GM12878 (cell line): ENCODE data around the gene DAPK2. TPM values are rescaled to one million over a fixed set of nuclear protein-coding genes. Genes with fewer than 3 reads are reported as not detected.

Experiments used
- ATAC-seq: fragments of 200-7000 bp; cut with Tn5 transposase; 3 replicates; pipeline ENCODE4 v1.9.1; 2020; ENCODE audit warnings: mild to moderate bottlenecking, moderate library complexity
- BruUV-seq: library from RNA; stranded (reverse); fragments of 400-500 nt; replicated peaks from 2 replicates; lab custom pipeline; 2021; lab: Mats Ljungman, UMichigan
- CTCF ChIA-PET: fragments of 300-600 bp; sonication (Branson Sonifier 250); formaldehyde crosslinking; extraction: SDS; loops from one replicate; lab custom pipeline; 2021; ENCODE audit warnings: inconsistent platforms; lab: Yijun Ruan, JAX
- POLR2A ChIA-PET: fragments of 350-600 bp; formaldehyde crosslinking; extraction: SDS; loops from one replicate; lab custom pipeline; 2021; ENCODE audit warnings: inconsistent platforms; lab: Charles Lee
- RAD21 ChIA-PET: fragments of 300-600 bp; sonication (Branson Sonifier 250); formaldehyde crosslinking; loops from one replicate; lab custom pipeline; 2023; ENCODE audit warnings: antibody characterized with exemption; ENCODE audit not compliant: unreplicated experiment; lab: Charles Lee
- SMC1A ChIA-PET: fragments of 300-600 bp; sonication (Branson Sonifier 250); formaldehyde crosslinking; loops from one replicate; lab custom pipeline; 2023; ENCODE audit not compliant: unreplicated experiment, uncharacterized antibody; lab: Charles Lee
- DNase-seq: peaks from one replicate; pipeline ENCODE4 v3.0.0-alpha.2; 2011; ENCODE audit warnings: low read depth, low spot score
- FAIRE-seq: peaks from 3 replicates; lab custom pipeline; 2011; peaks lifted over from hg19 to GRCh38; lab: Jason Lieb, UNC
- H2AFZ ChIP-seq: 2 replicates; pipeline ENCODE4 v1.6.0; 2011; ENCODE audit warnings: low read depth, low read length, control low read depth; ENCODE audit not compliant: control insufficient read depth
- H3K27ac ChIP-seq: 2 replicates; pipeline ENCODE4 v1.5.1; 2011; ENCODE audit warnings: control low read depth; ENCODE audit not compliant: control insufficient read depth, insufficient read depth
- H3K27me3 ChIP-seq, 2 experiments: replicated peaks in 1 of 2; 2 replicates each; pipeline versions ENCODE4 v1.6.0 to v1.6.1; 2011; ENCODE audit warnings: low read length in 1 of 2; ENCODE audit not compliant: control insufficient read depth in 2 of 2, insufficient read depth in 2 of 2
- H3K36me3 ChIP-seq, 2 experiments: 2 replicates each; pipeline ENCODE4 v1.5.1; 2011; ENCODE audit warnings: low read length in 1 of 2; ENCODE audit not compliant: control insufficient read depth in 2 of 2, insufficient read depth in 2 of 2
- H3K4me1 ChIP-seq: 2 replicates; pipeline ENCODE4 v1.6.1; 2011; ENCODE audit warnings: mild to moderate bottlenecking, low read length, moderate library complexity, mixed read lengths; ENCODE audit not compliant: control insufficient read depth, insufficient read depth
- H3K4me2 ChIP-seq: 2 replicates; pipeline ENCODE4 v1.6.0; 2011; ENCODE audit warnings: control low read depth; ENCODE audit not compliant: control insufficient read depth, insufficient read depth
- H3K4me3 ChIP-seq: fragments of 200-600 bp; sonication (generic); 2 replicates; pipeline ENCODE4 v1.5.1; 2016
- H3K79me2 ChIP-seq: 2 replicates; pipeline ENCODE4 v1.6.0; 2011; ENCODE audit warnings: low read length; ENCODE audit not compliant: control insufficient read depth, insufficient read depth
- H3K9ac ChIP-seq: 2 replicates; pipeline ENCODE4 v1.8.0; 2011; ENCODE audit warnings: low read length, control low read depth, mixed read lengths; ENCODE audit not compliant: control insufficient read depth, insufficient read depth
- H3K9me3 ChIP-seq: replicated peaks from 3 replicates; pipeline ENCODE4 v1.5.1; 2011; ENCODE audit warnings: mild to moderate bottlenecking, low read length; ENCODE audit not compliant: control insufficient read depth, insufficient read depth
- H4K20me1 ChIP-seq: 2 replicates; pipeline ENCODE4 v1.6.0; 2011; ENCODE audit not compliant: control insufficient read depth, insufficient read depth
- EP300 ChIP-seq, 2 experiments: fragments of 150-350 bp in 1 of 2; IDR thresholded peaks; 2 replicates each; pipeline ENCODE4 v1.6.1; 2011 to 2012; ENCODE audit warnings: low read depth in 2 of 2, low read length in 2 of 2, borderline replicate concordance in 1 of 2, improper control_type of control experiment in 1 of 2, inconsistent platforms in 1 of 2; ENCODE audit not compliant: control insufficient read depth in 1 of 2
- ETV6 ChIP-seq, 2 experiments: fragments of 450-650 bp in 1 of 2; IDR thresholded peaks in 1 of 2; conservative IDR thresholded peaks in 1 of 2; 2 replicates each; pipeline ENCODE4 v1.6.1; 2014; ENCODE audit warnings: antibody characterized with exemption in 1 of 2, borderline replicate concordance in 1 of 2, low read depth in 1 of 2, mild to moderate bottlenecking in 1 of 2, moderate library complexity in 1 of 2
- IRF3 ChIP-seq: fragments of 450-650 bp; IDR thresholded peaks from 2 replicates; pipeline ENCODE4 v1.6.1; 2014; ENCODE audit warnings: mild to moderate bottlenecking
- SPI1 ChIP-seq: IDR thresholded peaks from 2 replicates; pipeline ENCODE4 v1.6.1; 2011; ENCODE audit warnings: low read depth, mild to moderate bottlenecking, low read length, moderate library complexity, borderline replicate concordance; ENCODE audit not compliant: insufficient read depth
- WGBS: methylation state at CpG from one replicate; pipeline ENCODE4 v1.1.6; 2016; ENCODE audit warnings: low lambda C conversion rate; ENCODE audit not compliant: insufficient replicate concordance, insufficient coverage; ENCODE audit errors: missing lambda C conversion rate; 5-methylcytosine and 5-hydroxymethylcytosine counted together
- in situ Hi-C: fragments of 300-500 bp; cut with MboI; formaldehyde crosslinking; loops from 9 replicates; pipeline ENCODE4 v1.14.3; 2018; ENCODE audit warnings: mixed read lengths
- intact Hi-C: fragments of 100-400 bp; cut with micrococcal nuclease; formaldehyde crosslinking; loops from one replicate; pipeline ENCODE4 v1.14.2; 2022; ENCODE audit not compliant: unreplicated experiment
- polyA plus RNA-seq, 11 experiments: library from polyadenylated mRNA; depleted of rRNA in 4 of 11; unstranded in 6 of 11; stranded (reverse) in 5 of 11; fragments of >200 nt; fragmentation: Nextera tagmentation in 4 of 11; fragmentation: Illumina TruSeq in 1 of 11; extraction: Ambion mirVana in 4 of 11; extraction: Trizol in 1 of 11; gene quantifications; 1 replicate in 1 of 11; 2 replicates in 10 of 11; pipeline versions ENCODE4 v1.2.1 to v1.2.3, GENCODE V29; 2011 to 2016; ENCODE audit warnings: inconsistent platforms in 2 of 11, missing spikeins in 2 of 11, low read depth in 1 of 11
- total RNA-seq, 4 experiments: library from RNA; depleted of rRNA in 3 of 4; stranded (reverse); fragments of >200 nt in 3 of 4; fragmentation: Illumina TruSeq in 1 of 4; extraction: Trizol in 1 of 4; gene quantifications; 2 replicates each; pipeline versions ENCODE4 v1.2.1 to v1.2.3, GENCODE V29; 2013 to 2021

The DAPK2 gene
- total and polyA plus RNA-seq, 10 of the 15 experiments (the other 5 are each of a cell fraction or from before 2014, with no cell fraction given): 0.69 to 8.4 (median 4.1) TPM

- TF ChIP-seq IRF3 (no peak), SPI1 (no peak), EP300 (IDR thresholded peaks at IDR 0.05; ENCODE audit: borderline replicate concordance in 1 of 2, control insufficient read depth in 1 of 2, low read depth in 2 of 2, low read length in 2 of 2) (no peak)
- TF ChIP-seq, all 136 proteins: peak for 0
These were observed 77.6 kb downstream of the DAPK2 start (continued) for GRCh38 chr15:63968700-63969099.

- no peak overlapping the region for H3K4me3 ChIP-seq
- no peaks in the 10 kb centered on the region for H3K79me2 ChIP-seq
- DNase-seq (no peak), FAIRE-seq (no peak), ATAC-seq (no peak)
- no peaks in the 10 kb centered on the region for H3K27me3 ChIP-seq
- H3K27ac ChIP-seq: no peak overlapping the region
- peaks cover 2% of the 10 kb centered on the region; the same call in 2 of the 3 replicates for H3K9me3 ChIP-seq
- ChIA-PET CTCF (interaction anchor here (0.7 to 7.6 kb wide), 6 partner anchors 9 to 79 kb away, joined by 3 to 70 read pairs (median 3); no protein-coding TSS in a partner anchor), RAD21 (interaction anchor here (1.2 to 7.4 kb wide), 7 partner anchors 17 to 216 kb away, joined by 3 to 102 read pairs (median 5); no protein-coding TSS in a partner anchor), SMC1A (interaction anchor here (0.9 to 7.9 kb wide), 9 partner anchors 9 to 216 kb away, joined by 3 to 58 read pairs (median 3); no protein-coding TSS in a partner anchor), POLR2A (interaction anchor here (1.0 kb wide), 1 partner anchor 10 kb away, joined by 3 read pairs; no protein-coding TSS in a partner anchor)
- intact Hi-C loops (no loop called here), in situ Hi-C loops (no loop called here)
- H3K4me2 ChIP-seq: no peak overlapping the region
- H3K4me1 ChIP-seq: peaks cover 46% of the 10 kb centered on the region
- no TSS peak for BruUV-seq
- no peaks in the 10 kb centered on the region for H4K20me1 ChIP-seq
- no peak overlapping the region for H3K9ac ChIP-seq
- WGBS: 89% methylated on average over 4 of the region's 4 CpGs
- no peak for TF ChIP-seq ETV6 (conservative IDR thresholded peaks at IDR 0.05 in 1 of 2, IDR thresholded peaks at IDR 0.05 in 1 of 2; ENCODE audit: borderline replicate concordance in 1 of 2, low read depth in 1 of 2)
- peaks cover 4 to 7% of the 10 kb centered on the region in 2 experiments for H3K36me3 ChIP-seq
- no peak overlapping the region for H2AFZ ChIP-seq
These were observed 78.2 kb downstream of the DAPK2 start for GRCh38 chr15:63968122-63968524.
